Measurements from ENCODE around the gene SLC7A14.

The SLC7A14 gene

GRCh38 chr3:170520996-170521395 is 64.9 kb downstream of the SLC7A14 start:
- ATAC-seq, result no peak
- no peak for TF ChIP-seq POU6F1 (CRISPR knock-in tag; IDR thresholded peaks at IDR 0.05; ENCODE audit: borderline replicate concordance, low read depth)
- TF ChIP-seq CREB5 (CRISPR knock-in tag; IDR thresholded peaks at IDR 0.05; ENCODE audit: low read depth), result no peak
- TF ChIP-seq ZFP30 (CRISPR knock-in tag; IDR thresholded peaks at IDR 0.05), result no peak
- TF ChIP-seq SNAI2 (CRISPR knock-in tag; IDR thresholded peaks at IDR 0.05), result no peak
- TF ChIP-seq ISL1 (CRISPR knock-in tag; IDR thresholded peaks at IDR 0.05), result peak; percentile 27; the same call in 1 of the 2 replicates

DNA sequence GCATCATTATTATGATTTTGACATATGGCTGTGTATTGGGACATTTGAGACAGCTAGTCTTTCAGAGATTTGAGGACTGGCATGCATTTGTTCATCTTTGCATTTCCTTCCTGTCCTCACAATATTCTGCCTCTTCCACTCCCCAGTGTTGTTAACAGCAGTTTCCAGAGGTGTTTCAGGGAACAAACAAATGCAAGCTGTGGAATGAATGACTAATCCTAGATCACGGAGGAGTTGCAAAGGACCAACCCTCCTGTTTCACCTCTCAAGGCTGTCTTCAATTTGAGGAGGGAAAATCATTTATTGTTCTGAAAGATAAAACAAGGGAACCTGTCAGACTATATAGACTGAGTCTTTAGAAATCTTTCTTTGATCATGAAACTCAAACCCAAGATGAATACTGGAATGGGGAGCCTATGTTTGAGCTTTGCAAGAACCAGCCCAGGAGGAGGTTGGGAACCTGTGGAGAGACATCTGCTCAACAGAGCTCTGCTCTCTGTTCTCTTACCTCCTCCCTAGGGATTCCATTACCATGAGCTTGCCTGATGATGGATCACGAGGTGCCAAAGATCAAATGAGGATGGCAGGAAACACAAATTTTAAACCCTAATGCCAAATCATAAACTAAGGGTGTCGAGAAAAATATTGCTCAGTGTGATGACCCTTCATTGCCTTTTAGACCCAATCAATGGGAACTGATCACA is 68.5 kb downstream of the SLC7A14 start:
- TF ChIP-seq, protein P1, sequence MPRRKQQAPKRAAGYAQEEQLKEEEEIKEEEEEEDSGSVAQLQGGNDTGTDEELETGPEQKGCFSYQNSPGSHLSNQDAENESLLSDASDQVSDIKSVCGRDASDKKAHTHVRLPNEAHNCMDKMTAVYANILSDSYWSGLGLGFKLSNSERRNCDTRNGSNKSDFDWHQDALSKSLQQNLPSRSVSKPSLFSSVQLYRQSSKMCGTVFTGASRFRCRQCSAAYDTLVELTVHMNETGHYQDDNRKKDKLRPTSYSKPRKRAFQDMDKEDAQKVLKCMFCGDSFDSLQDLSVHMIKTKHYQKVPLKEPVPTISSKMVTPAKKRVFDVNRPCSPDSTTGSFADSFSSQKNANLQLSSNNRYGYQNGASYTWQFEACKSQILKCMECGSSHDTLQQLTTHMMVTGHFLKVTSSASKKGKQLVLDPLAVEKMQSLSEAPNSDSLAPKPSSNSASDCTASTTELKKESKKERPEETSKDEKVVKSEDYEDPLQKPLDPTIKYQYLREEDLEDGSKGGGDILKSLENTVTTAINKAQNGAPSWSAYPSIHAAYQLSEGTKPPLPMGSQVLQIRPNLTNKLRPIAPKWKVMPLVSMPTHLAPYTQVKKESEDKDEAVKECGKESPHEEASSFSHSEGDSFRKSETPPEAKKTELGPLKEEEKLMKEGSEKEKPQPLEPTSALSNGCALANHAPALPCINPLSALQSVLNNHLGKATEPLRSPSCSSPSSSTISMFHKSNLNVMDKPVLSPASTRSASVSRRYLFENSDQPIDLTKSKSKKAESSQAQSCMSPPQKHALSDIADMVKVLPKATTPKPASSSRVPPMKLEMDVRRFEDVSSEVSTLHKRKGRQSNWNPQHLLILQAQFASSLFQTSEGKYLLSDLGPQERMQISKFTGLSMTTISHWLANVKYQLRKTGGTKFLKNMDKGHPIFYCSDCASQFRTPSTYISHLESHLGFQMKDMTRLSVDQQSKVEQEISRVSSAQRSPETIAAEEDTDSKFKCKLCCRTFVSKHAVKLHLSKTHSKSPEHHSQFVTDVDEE (CRISPR knock-in tag; IDR thresholded peaks at IDR 0.05), result no peak
- TF ChIP-seq ZFP30 (CRISPR knock-in tag; IDR thresholded peaks at IDR 0.05) (no peak), ZNF565 (CRISPR knock-in tag; conservative IDR thresholded peaks at IDR 0.05; ENCODE audit: low read depth) (no peak), GLIS3 (CRISPR knock-in tag; IDR thresholded peaks at IDR 0.05) (no peak), ESRRG (CRISPR knock-in tag; IDR thresholded peaks at IDR 0.05) (no peak), OSR1 (CRISPR knock-in tag; IDR thresholded peaks at IDR 0.05) (no peak), SNAI2 (CRISPR knock-in tag; IDR thresholded peaks at IDR 0.05) (no peak), BACH2 (CRISPR knock-in tag; IDR thresholded peaks at IDR 0.05; ENCODE audit: borderline replicate concordance) (no peak), CREB5 (CRISPR knock-in tag; IDR thresholded peaks at IDR 0.05; ENCODE audit: low read depth) (no peak), ZNF8 (CRISPR knock-in tag; IDR thresholded peaks at IDR 0.05) (no peak), TOX (CRISPR knock-in tag; IDR thresholded peaks at IDR 0.05; ENCODE audit: borderline replicate concordance) (no peak), POU6F1 (CRISPR knock-in tag; IDR thresholded peaks at IDR 0.05; ENCODE audit: borderline replicate concordance, low read depth) (no peak), PPARA (CRISPR knock-in tag; IDR thresholded peaks at IDR 0.05; ENCODE audit: borderline replicate concordance) (no peak), ZC3H10 (CRISPR knock-in tag; IDR thresholded peaks at IDR 0.05) (no peak), ZFP3 (CRISPR knock-in tag; IDR thresholded peaks at IDR 0.05) (no peak)
- TF ChIP-seq, protein P2, sequence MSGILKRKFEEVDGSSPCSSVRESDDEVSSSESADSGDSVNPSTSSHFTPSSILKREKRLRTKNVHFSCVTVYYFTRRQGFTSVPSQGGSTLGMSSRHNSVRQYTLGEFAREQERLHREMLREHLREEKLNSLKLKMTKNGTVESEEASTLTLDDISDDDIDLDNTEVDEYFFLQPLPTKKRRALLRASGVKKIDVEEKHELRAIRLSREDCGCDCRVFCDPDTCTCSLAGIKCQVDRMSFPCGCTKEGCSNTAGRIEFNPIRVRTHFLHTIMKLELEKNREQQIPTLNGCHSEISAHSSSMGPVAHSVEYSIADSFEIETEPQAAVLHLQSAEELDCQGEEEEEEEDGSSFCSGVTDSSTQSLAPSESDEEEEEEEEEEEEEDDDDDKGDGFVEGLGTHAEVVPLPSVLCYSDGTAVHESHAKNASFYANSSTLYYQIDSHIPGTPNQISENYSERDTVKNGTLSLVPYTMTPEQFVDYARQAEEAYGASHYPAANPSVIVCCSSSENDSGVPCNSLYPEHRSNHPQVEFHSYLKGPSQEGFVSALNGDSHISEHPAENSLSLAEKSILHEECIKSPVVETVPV (CRISPR knock-in tag; IDR thresholded peaks at IDR 0.05), result no peak
- TF ChIP-seq, protein P3, sequence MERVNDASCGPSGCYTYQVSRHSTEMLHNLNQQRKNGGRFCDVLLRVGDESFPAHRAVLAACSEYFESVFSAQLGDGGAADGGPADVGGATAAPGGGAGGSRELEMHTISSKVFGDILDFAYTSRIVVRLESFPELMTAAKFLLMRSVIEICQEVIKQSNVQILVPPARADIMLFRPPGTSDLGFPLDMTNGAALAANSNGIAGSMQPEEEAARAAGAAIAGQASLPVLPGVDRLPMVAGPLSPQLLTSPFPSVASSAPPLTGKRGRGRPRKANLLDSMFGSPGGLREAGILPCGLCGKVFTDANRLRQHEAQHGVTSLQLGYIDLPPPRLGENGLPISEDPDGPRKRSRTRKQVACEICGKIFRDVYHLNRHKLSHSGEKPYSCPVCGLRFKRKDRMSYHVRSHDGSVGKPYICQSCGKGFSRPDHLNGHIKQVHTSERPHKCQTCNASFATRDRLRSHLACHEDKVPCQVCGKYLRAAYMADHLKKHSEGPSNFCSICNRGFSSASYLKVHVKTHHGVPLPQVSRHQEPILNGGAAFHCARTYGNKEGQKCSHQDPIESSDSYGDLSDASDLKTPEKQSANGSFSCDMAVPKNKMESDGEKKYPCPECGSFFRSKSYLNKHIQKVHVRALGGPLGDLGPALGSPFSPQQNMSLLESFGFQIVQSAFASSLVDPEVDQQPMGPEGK (CRISPR knock-in tag; IDR thresholded peaks at IDR 0.05; ENCODE audit: borderline replicate concordance), result no peak
- no peak for ATAC-seq

Data from SK-N-SH treated with all-trans-retinoic acid at 6 μM for 48 hours (cell line).